ENCODE measurements around the gene ABI3. TPM values are rescaled to one million over a fixed set of nuclear protein-coding genes. Genes with fewer than 3 reads are reported as not detected.

Gene ABI3
- total RNA-seq = 1 to 10 TPM; 1.5 to 8.8 (median 4.2) TPM

- Histone ChIP-seq H3K9me3 (no peaks in the 10 kb centered on the region), H3K27ac (peak within 1 kb of the TSS; percentile 66 to 85 (median 78)), H3K4me1 (peaks cover 0 to 45% (median 11%) of the 10 kb centered on the region in 3 donors), H3K4me3 (peak within 1 kb of the TSS; percentile 25 to 65 (median 46)), H3K36me3 (no peaks in the 10 kb centered on the region), H3K27me3 (peaks cover 0 to 51% (median 0%) of the 10 kb centered on the region in 4 donors)
- no peak for DNase-seq
- TF ChIP-seq, protein P1, sequence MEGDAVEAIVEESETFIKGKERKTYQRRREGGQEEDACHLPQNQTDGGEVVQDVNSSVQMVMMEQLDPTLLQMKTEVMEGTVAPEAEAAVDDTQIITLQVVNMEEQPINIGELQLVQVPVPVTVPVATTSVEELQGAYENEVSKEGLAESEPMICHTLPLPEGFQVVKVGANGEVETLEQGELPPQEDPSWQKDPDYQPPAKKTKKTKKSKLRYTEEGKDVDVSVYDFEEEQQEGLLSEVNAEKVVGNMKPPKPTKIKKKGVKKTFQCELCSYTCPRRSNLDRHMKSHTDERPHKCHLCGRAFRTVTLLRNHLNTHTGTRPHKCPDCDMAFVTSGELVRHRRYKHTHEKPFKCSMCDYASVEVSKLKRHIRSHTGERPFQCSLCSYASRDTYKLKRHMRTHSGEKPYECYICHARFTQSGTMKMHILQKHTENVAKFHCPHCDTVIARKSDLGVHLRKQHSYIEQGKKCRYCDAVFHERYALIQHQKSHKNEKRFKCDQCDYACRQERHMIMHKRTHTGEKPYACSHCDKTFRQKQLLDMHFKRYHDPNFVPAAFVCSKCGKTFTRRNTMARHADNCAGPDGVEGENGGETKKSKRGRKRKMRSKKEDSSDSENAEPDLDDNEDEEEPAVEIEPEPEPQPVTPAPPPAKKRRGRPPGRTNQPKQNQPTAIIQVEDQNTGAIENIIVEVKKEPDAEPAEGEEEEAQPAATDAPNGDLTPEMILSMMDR (IDR thresholded peaks at IDR 0.05) = no peak
- TF ChIP-seq POLR2A (IDR thresholded peaks at IDR 0.05) = peak in 2 of 4 donors; percentile 50 to 80
- intact Hi-C loops (cut with DNase I) = no loop called here
- WGBS, 2 donors = 31 to 44% methylated on average over 12 to 14 of the region's 22 CpGs
Measured at GRCh38 chr17:49210158-49211029, at the start of gene ABI3, which contains the start of gene GNGT2. Gene ABI3 (plus strand): TSS chr17:49210707. CDS start chr17:49210725, 18 bp downstream. Gene GNGT2 (minus strand): TSS chr17:49210574. CDS start chr17:49207422, 3,152 bp downstream.

DNA sequence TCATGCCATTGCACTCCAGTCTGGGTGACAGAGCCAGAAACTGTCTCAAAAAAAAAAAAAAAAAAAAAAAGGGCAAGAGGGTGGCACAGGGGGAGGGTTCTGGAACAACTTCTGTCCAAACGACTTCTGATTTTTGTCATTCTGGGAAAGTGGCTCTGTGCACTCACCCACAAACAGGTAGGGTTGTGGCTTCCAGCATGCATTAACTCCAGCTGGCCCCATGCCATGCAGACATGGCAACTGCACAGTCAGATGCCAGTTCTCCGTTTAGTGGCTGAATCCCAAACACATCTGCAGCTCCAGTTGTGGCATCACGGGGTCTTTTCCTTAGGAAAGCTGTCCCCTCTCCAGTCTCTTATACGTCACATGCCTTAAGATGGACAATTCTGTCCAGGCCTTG lies 47.6 kb upstream of the ABI3 start:
- 58 to 62% methylated on average over 4 of the region's 4 CpGs for WGBS, 2 donors
- H3K36me3 ChIP-seq = no peaks in the 10 kb centered on the region
- no peaks in the 10 kb centered on the region for H3K9me3 ChIP-seq
- peaks cover 0 to 87% (median 0%) of the 10 kb centered on the region in 4 donors for H3K27me3 ChIP-seq
- TF ChIP-seq, protein P1 (IDR thresholded peaks at IDR 0.05) = no peak
- TF ChIP-seq POLR2A (IDR thresholded peaks at IDR 0.05) = no peak
- intact Hi-C loops (cut with DNase I) = no loop called here
- no peak overlapping the region for H3K27ac ChIP-seq
- H3K4me1 ChIP-seq = no peaks in the 10 kb centered on the region
- no peak for DNase-seq
- no peak overlapping the region for H3K4me3 ChIP-seq

- WGBS, 2 donors = 91 to 95% methylated on average over 2 of the region's 2 CpGs
- Histone ChIP-seq H3K27me3 (peaks cover 0 to 87% (median 0%) of the 10 kb centered on the region in 4 donors), H3K27ac (no peak overlapping the region), H3K9me3 (no peaks in the 10 kb centered on the region), H3K4me1 (no peaks in the 10 kb centered on the region), H3K4me3 (no peak overlapping the region), H3K36me3 (no peaks in the 10 kb centered on the region)
- TF ChIP-seq POLR2A (IDR thresholded peaks at IDR 0.05) = no peak
- TF ChIP-seq, protein P1 (IDR thresholded peaks at IDR 0.05) = no peak
- intact Hi-C loops (cut with DNase I) = no loop called here
- no peak for DNase-seq
Measured at GRCh38 chr17:49165143-49165542, 45.4 kb upstream of the ABI3 start.

- WGBS, 2 donors = 59 to 67% methylated on average over 5 to 9 of the region's 9 CpGs
Measured at GRCh38 chr17:49168706-49169105, 41.8 kb upstream of the ABI3 start.

More at GRCh38 chr17:49168706-49169105, 41.8 kb upstream of the ABI3 start:
- TF ChIP-seq POLR2A (IDR thresholded peaks at IDR 0.05) = no peak
- TF ChIP-seq, protein P1 (IDR thresholded peaks at IDR 0.05) = no peak
- H3K36me3 ChIP-seq = no peaks in the 10 kb centered on the region
- intact Hi-C loops (cut with DNase I) = no loop called here
- H3K4me1 ChIP-seq = no peaks in the 10 kb centered on the region
- H3K4me3 ChIP-seq = no peak overlapping the region
- DNase-seq = no peak
- H3K9me3 ChIP-seq = no peaks in the 10 kb centered on the region
- no peak overlapping the region for H3K27ac ChIP-seq
- H3K27me3 ChIP-seq = peaks cover 0 to 98% (median 0%) of the 10 kb centered on the region in 4 donors

Data from esophagus squamous epithelium (tissue), 5 donors.